ENCODE measurements around the gene RPL36AL. TPM values are rescaled to one million over a fixed set of nuclear protein-coding genes. Genes with fewer than 3 reads are reported as not detected.

RPL36AL gene
- total and polyA plus RNA-seq, 2 of the 4 experiments (the other 2 are of a cell fraction), result 129 to 313 TPM

- Histone ChIP-seq H2AK9ac (replicated peaks; ENCODE audit: low read depth, low read length, poor library complexity) (no peak overlapping the region), H3K79me1 (ENCODE audit: low read depth in 1 of 2, low read length in 2 of 2) (peaks cover 14 to 41% of the 10 kb centered on the region in 2 experiments; a peak in 3 of 4 replicates), H2AFZ (replicated peaks; ENCODE audit: low read length, poor library complexity) (no peak overlapping the region), H3K9ac (ENCODE audit: low read depth, low read length) (no peak overlapping the region), H3K9me3 (ENCODE audit: control insufficient read depth, insufficient read depth, low read length) (no peaks in the 10 kb centered on the region), H2BK15ac (ENCODE audit: low read depth, low read length) (no peak overlapping the region), H3K36me3 (ENCODE audit: control insufficient read depth, insufficient read depth, low read length) (peaks cover 9% of the 10 kb centered on the region), H3K4me1 (ENCODE audit: control insufficient read depth, insufficient read depth, low read length) (peaks cover 7% of the 10 kb centered on the region), H4K5ac (ENCODE audit: low read depth, low read length) (no peak overlapping the region), H3K14ac (replicated peaks; ENCODE audit: low read depth, low read length) (no peak overlapping the region), H3K4ac (ENCODE audit: low read depth, low read length) (no peak overlapping the region), H4K20me1 (ENCODE audit: insufficient read depth, low read length) (peaks cover 20% of the 10 kb centered on the region), H3K23ac (ENCODE audit: low read depth, low read length) (no peak overlapping the region), H3K4me2 (ENCODE audit: low read depth, low read length) (no peak overlapping the region), H4K91ac (ENCODE audit: insufficient read depth, low read depth, low read length) (no peak overlapping the region), H3K27ac (ENCODE audit: insufficient read depth, low read length) (no peak overlapping the region), H2BK5ac (ENCODE audit: low read depth, low read length, poor library complexity, severe bottlenecking) (peak overlapping the region; percentile 3), H2BK20ac (ENCODE audit: low read depth, low read length) (no peak overlapping the region), H2BK120ac (ENCODE audit: low read depth, low read length) (no peak overlapping the region), H3K18ac (ENCODE audit: low read depth, low read length) (no peak overlapping the region), H2AK5ac (ENCODE audit: low read depth, low read length) (no peak overlapping the region), H3K27me3 (ENCODE audit: control insufficient read depth, insufficient read depth, low read length) (no peaks in the 10 kb centered on the region), H3K56ac (ENCODE audit: extremely low read depth, insufficient read depth, low read length) (no peak overlapping the region), H3K9me1 (ENCODE audit: insufficient read depth, low read length) (peaks cover 10% of the 10 kb centered on the region), H4K8ac (ENCODE audit: low read depth in 2 of 2, low read length in 2 of 2) (peak overlapping the region in 1 of 2 experiments; percentile 30; a peak in 1 of 4 replicates), H3K4me3 (ENCODE audit: insufficient read depth, low read depth, low read length) (no peak overlapping the region)
- no TSS peak for BruUV-seq (replicated peaks)
- in situ Hi-C loops (cut with MboI; ENCODE audit: low sequenced_read_pairs) (no loop called here), intact Hi-C loops (cut with micrococcal nuclease) (no loop called here), dilution Hi-C loops (cut with HindIII; ENCODE audit: low sequenced_read_pairs, unreplicated experiment) (no loop called here)
- no CpG with 5 or more reads among the region's 6 CpGs for WGBS, 2 experiments (ENCODE audit: extremely low coverage in 2 of 2, insufficient read length in 1 of 2)
- no peak for ATAC-seq (ENCODE audit: low read depth)
- TF ChIP-seq ELK1 (IDR thresholded peaks at IDR 0.05; ENCODE audit: borderline replicate concordance, low read depth, low read length) (no peak), RCOR1 (IDR thresholded peaks at IDR 0.05; ENCODE audit: insufficient replicate concordance, low read length) (no peak), SMC3 (IDR thresholded peaks at IDR 0.05; ENCODE audit: low read depth, low read length) (no peak), MXI1 (IDR thresholded peaks at IDR 0.05; ENCODE audit: borderline replicate concordance, low read depth, low read length) (no peak), MAFK (IDR thresholded peaks at IDR 0.05; ENCODE audit: low read depth, low read length) (no peak), CTCF (conservative IDR thresholded peaks at IDR 0.05; ENCODE audit: low read depth, low read length) (no peak), FOS (IDR thresholded peaks at IDR 0.05; ENCODE audit: low read depth, low read length) (no peak), RFX5 (IDR thresholded peaks at IDR 0.05; ENCODE audit: low read depth, low read length) (no peak), CEBPB (IDR thresholded peaks at IDR 0.05; ENCODE audit: low read depth, low read length) (no peak), BHLHE40 (IDR thresholded peaks at IDR 0.05; ENCODE audit: low read depth, low read length) (no peak), MAZ (IDR thresholded peaks at IDR 0.05; ENCODE audit: borderline replicate concordance, low read depth, low read length) (no peak), NFE2L2 (IDR thresholded peaks at IDR 0.05; ENCODE audit: low read depth, low read length) (no peak), POLR2A (IDR thresholded peaks at IDR 0.05; ENCODE audit: low read depth, low read length) (no peak), CHD1 (IDR thresholded peaks at IDR 0.05; ENCODE audit: low read depth, low read length) (no peak), RAD21 (IDR thresholded peaks at IDR 0.05; ENCODE audit: low read length) (no peak)
- TF ChIP-seq, protein P1, sequence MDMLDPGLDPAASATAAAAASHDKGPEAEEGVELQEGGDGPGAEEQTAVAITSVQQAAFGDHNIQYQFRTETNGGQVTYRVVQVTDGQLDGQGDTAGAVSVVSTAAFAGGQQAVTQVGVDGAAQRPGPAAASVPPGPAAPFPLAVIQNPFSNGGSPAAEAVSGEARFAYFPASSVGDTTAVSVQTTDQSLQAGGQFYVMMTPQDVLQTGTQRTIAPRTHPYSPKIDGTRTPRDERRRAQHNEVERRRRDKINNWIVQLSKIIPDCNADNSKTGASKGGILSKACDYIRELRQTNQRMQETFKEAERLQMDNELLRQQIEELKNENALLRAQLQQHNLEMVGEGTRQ (IDR thresholded peaks at IDR 0.05; ENCODE audit: low read depth, low read length), result no peak
- POLR2A ChIA-PET (ENCODE audit: unreplicated experiment), result no interaction called here
- no peak for DNase-seq
- CTCF ChIA-PET, result no interaction called here
These were observed 4.7 kb downstream of the RPL36AL start for GRCh38 chr14:49615776-49616175.
